HL-60 (cell line): ENCODE data around the gene FGFR3.

ENCODE experiments used
- SPI1 ChIP-seq: IDR thresholded peaks from 2 replicates; pipeline ENCODE4 v1.6.1; 2012; ENCODE audit warnings: low read depth, mild to moderate bottlenecking, borderline replicate concordance
- TF ChIP-seq, protein P1 (sequence below): IDR thresholded peaks from one replicate; pipeline ENCODE4 v1.5.1; 2011; ENCODE audit warnings: low read length, control low read depth, inconsistent platforms; ENCODE audit not compliant: insufficient read depth
- TF ChIP-seq, protein P2 (sequence below): IDR thresholded peaks from 2 replicates; pipeline ENCODE4 v1.6.1; 2012; ENCODE audit warnings: low read depth; ENCODE audit not compliant: insufficient replicate concordance

DNA sequence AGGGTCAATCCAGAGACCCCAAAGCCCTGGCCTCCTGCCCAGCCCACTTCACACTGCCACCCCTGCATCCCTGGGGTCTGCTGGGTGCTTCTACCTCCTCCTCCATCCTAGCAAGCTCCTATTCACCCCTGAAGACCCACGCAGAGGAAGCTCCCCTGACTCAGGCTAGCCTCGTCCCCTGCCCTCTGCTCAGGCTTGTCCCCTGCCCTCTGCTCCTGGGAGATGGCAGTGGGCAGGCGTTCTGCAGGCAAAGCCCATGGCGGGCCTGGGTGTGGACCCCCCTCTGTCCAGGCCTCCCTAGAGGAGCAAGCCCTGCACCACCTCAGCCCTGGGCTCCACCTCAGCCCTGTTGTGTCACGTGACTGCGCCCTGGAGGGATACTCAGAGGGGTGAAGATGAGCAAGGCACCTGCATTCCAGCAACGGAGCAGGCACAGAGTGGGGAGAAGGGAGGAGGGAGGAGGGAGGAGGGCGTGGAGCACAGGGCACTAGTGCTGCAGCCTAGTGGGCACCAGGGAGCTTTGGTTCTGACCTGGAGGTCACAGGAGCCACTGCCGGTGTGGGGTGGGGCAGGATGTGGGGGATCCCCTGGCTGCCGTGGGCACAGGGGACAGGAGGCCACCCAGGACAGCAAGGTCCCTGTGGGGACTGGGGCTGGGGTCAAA, 27.6 kb upstream of the FGFR3 start:
- TF ChIP-seq, protein P1, sequence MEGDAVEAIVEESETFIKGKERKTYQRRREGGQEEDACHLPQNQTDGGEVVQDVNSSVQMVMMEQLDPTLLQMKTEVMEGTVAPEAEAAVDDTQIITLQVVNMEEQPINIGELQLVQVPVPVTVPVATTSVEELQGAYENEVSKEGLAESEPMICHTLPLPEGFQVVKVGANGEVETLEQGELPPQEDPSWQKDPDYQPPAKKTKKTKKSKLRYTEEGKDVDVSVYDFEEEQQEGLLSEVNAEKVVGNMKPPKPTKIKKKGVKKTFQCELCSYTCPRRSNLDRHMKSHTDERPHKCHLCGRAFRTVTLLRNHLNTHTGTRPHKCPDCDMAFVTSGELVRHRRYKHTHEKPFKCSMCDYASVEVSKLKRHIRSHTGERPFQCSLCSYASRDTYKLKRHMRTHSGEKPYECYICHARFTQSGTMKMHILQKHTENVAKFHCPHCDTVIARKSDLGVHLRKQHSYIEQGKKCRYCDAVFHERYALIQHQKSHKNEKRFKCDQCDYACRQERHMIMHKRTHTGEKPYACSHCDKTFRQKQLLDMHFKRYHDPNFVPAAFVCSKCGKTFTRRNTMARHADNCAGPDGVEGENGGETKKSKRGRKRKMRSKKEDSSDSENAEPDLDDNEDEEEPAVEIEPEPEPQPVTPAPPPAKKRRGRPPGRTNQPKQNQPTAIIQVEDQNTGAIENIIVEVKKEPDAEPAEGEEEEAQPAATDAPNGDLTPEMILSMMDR = no peak
- no peak for TF ChIP-seq SPI1
- TF ChIP-seq, protein P2, sequence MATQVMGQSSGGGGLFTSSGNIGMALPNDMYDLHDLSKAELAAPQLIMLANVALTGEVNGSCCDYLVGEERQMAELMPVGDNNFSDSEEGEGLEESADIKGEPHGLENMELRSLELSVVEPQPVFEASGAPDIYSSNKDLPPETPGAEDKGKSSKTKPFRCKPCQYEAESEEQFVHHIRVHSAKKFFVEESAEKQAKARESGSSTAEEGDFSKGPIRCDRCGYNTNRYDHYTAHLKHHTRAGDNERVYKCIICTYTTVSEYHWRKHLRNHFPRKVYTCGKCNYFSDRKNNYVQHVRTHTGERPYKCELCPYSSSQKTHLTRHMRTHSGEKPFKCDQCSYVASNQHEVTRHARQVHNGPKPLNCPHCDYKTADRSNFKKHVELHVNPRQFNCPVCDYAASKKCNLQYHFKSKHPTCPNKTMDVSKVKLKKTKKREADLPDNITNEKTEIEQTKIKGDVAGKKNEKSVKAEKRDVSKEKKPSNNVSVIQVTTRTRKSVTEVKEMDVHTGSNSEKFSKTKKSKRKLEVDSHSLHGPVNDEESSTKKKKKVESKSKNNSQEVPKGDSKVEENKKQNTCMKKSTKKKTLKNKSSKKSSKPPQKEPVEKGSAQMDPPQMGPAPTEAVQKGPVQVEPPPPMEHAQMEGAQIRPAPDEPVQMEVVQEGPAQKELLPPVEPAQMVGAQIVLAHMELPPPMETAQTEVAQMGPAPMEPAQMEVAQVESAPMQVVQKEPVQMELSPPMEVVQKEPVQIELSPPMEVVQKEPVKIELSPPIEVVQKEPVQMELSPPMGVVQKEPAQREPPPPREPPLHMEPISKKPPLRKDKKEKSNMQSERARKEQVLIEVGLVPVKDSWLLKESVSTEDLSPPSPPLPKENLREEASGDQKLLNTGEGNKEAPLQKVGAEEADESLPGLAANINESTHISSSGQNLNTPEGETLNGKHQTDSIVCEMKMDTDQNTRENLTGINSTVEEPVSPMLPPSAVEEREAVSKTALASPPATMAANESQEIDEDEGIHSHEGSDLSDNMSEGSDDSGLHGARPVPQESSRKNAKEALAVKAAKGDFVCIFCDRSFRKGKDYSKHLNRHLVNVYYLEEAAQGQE = no peak
